Measurements from ENCODE around the gene TTYH3. TPM values are rescaled to one million over a fixed set of nuclear protein-coding genes. Genes with fewer than 3 reads are reported as not detected.

The TTYH3 gene
- total and polyA plus RNA-seq, 2 of the 13 experiments (the other 11 are each of a cell fraction or from before 2014, with no cell fraction given) = 26.3 to 50.0 TPM

GRCh38 chr7:2663121-2663886 lies 31.5 kb downstream of the TTYH3 start (continued):
- TF ChIP-seq, protein P1, sequence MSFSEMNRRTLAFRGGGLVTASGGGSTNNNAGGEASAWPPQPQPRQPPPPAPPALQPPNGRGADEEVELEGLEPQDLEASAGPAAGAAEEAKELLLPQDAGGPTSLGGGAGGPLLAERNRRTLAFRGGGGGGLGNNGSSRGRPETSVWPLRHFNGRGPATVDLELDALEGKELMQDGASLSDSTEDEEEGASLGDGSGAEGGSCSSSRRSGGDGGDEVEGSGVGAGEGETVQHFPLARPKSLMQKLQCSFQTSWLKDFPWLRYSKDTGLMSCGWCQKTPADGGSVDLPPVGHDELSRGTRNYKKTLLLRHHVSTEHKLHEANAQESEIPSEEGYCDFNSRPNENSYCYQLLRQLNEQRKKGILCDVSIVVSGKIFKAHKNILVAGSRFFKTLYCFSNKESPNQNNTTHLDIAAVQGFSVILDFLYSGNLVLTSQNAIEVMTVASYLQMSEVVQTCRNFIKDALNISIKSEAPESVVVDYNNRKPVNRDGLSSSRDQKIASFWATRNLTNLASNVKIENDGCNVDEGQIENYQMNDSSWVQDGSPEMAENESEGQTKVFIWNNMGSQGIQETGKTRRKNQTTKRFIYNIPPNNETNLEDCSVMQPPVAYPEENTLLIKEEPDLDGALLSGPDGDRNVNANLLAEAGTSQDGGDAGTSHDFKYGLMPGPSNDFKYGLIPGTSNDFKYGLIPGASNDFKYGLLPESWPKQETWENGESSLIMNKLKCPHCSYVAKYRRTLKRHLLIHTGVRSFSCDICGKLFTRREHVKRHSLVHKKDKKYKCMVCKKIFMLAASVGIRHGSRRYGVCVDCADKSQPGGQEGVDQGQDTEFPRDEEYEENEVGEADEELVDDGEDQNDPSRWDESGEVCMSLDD (CRISPR knock-in tag; IDR thresholded peaks at IDR 0.05; ENCODE audit: borderline replicate concordance) = no peak; the same call in 1 of the 2 replicates
- no peak; the same call in 1 of the 2 replicates for TF ChIP-seq ZNF710 (CRISPR knock-in tag; IDR thresholded peaks at IDR 0.05; ENCODE audit: borderline replicate concordance)
- TF ChIP-seq, protein P2, sequence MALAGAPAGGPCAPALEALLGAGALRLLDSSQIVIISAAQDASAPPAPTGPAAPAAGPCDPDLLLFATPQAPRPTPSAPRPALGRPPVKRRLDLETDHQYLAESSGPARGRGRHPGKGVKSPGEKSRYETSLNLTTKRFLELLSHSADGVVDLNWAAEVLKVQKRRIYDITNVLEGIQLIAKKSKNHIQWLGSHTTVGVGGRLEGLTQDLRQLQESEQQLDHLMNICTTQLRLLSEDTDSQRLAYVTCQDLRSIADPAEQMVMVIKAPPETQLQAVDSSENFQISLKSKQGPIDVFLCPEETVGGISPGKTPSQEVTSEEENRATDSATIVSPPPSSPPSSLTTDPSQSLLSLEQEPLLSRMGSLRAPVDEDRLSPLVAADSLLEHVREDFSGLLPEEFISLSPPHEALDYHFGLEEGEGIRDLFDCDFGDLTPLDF (CRISPR knock-in tag; IDR thresholded peaks at IDR 0.05) = peak; percentile 75
- TF ChIP-seq SMARCC2 (IDR thresholded peaks at IDR 0.05) = no peak
- TF ChIP-seq ZNF430 (CRISPR knock-in tag; IDR thresholded peaks at IDR 0.05) = peak; percentile 99
- 0 out of 2 replicates have a peak, but pooled peaks have one; percentile 46 for TF ChIP-seq ZNF644 (CRISPR knock-in tag; IDR thresholded peaks at IDR 0.05; ENCODE audit: low read depth)
- peak in 1 of 2 experiments; percentile 40; a peak in 1 of 4 replicates for TF ChIP-seq EP300 (IDR thresholded peaks at IDR 0.05; ENCODE audit: low read depth in 2 of 2, low read length in 2 of 2)
- peak; percentile 78 for TF ChIP-seq EP300 (CRISPR knock-in tag; IDR thresholded peaks at IDR 0.05; ENCODE audit: borderline replicate concordance)
- 0 out of 2 replicates have a peak, but pooled peaks have one; percentile 37 for TF ChIP-seq ZFP37 (CRISPR knock-in tag; IDR thresholded peaks at IDR 0.05; ENCODE audit: borderline replicate concordance)
- no peak for TF ChIP-seq MBNL3 (CRISPR knock-in tag; conservative IDR thresholded peaks at IDR 0.05)
- peak; percentile 95; the same call in 1 of the 2 replicates for TF ChIP-seq ZNF747 (CRISPR knock-in tag; IDR thresholded peaks at IDR 0.05; ENCODE audit: borderline replicate concordance)
- TF ChIP-seq PHF20 (CRISPR knock-in tag; IDR thresholded peaks at IDR 0.05) = peak; percentile 29; the same call in 1 of the 2 replicates
- TF ChIP-seq ZNF615 (CRISPR knock-in tag; IDR thresholded peaks at IDR 0.05; ENCODE audit: borderline replicate concordance) = no peak
- no peak for TF ChIP-seq CCAR2 (optimal IDR thresholded peaks at IDR 0.05; ENCODE audit: low read depth, low read length)
- TF ChIP-seq ZNF75D (CRISPR knock-in tag; IDR thresholded peaks at IDR 0.05; ENCODE audit: borderline replicate concordance) = no peak
- no peak for TF ChIP-seq ZNF10 (CRISPR knock-in tag; IDR thresholded peaks at IDR 0.05; ENCODE audit: borderline replicate concordance, low read depth)
- TF ChIP-seq, protein P3, sequence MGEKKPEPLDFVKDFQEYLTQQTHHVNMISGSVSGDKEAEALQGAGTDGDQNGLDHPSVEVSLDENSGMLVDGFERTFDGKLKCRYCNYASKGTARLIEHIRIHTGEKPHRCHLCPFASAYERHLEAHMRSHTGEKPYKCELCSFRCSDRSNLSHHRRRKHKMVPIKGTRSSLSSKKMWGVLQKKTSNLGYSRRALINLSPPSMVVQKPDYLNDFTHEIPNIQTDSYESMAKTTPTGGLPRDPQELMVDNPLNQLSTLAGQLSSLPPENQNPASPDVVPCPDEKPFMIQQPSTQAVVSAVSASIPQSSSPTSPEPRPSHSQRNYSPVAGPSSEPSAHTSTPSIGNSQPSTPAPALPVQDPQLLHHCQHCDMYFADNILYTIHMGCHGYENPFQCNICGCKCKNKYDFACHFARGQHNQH (CRISPR knock-in tag; IDR thresholded peaks at IDR 0.05) = peak; percentile 91
- no peak for TF ChIP-seq ZSCAN29 (CRISPR knock-in tag; conservative IDR thresholded peaks at IDR 0.05)
- TF ChIP-seq ZNF614 (CRISPR knock-in tag; IDR thresholded peaks at IDR 0.05; ENCODE audit: borderline replicate concordance) = peak; percentile 94; the same call in 1 of the 2 replicates
- TF ChIP-seq BRCA1 (CRISPR knock-in tag; IDR thresholded peaks at IDR 0.05) = peak; percentile 87

Measured in HepG2 (cell line).